ENCODE data around the gene WDR74. TPM values are rescaled to one million over a fixed set of nuclear protein-coding genes. Genes with fewer than 3 reads are reported as not detected.

WDR74 gene
- total and polyA plus RNA-seq, 2 of the 13 experiments (the other 11 are each of a cell fraction or from before 2014, with no cell fraction given) = 77.0 to 83.3 TPM

GRCh38 chr11:62805076-62805892 is 34.1 kb downstream of the WDR74 start, which contains the start of gene NXF1 (continued):
- peak; percentile 59; the same call in 1 of the 2 replicates for TF ChIP-seq HIC2 (CRISPR knock-in tag; IDR thresholded peaks at IDR 0.05; ENCODE audit: low read depth)
- peak; percentile 98 for TF ChIP-seq AGO1 (IDR thresholded peaks at IDR 0.05; ENCODE audit: low read depth, low read length, poor library complexity, severe bottlenecking)
- no peak for TF ChIP-seq ZBTB37 (CRISPR knock-in tag; IDR thresholded peaks at IDR 0.05)
- no peak for TF ChIP-seq THYN1 (CRISPR knock-in tag; IDR thresholded peaks at IDR 0.05; ENCODE audit: borderline replicate concordance, low read depth)
- no peak for TF ChIP-seq ZFP36 (IDR thresholded peaks at IDR 0.05; ENCODE audit: borderline replicate concordance, low read depth, low read length, partially characterized antibody)
- TF ChIP-seq AGO2 (optimal IDR thresholded peaks at IDR 0.05; ENCODE audit: low read depth, low read length) = peak; percentile 99
- TF ChIP-seq ZSCAN29 (CRISPR knock-in tag; conservative IDR thresholded peaks at IDR 0.05) = no peak; the same call in 1 of the 2 replicates
- peak; percentile 87 for TF ChIP-seq CBFB (CRISPR knock-in tag; IDR thresholded peaks at IDR 0.05)
- TF ChIP-seq ZGPAT (CRISPR knock-in tag; IDR thresholded peaks at IDR 0.05) = peak; percentile 94

Measured in HepG2 (cell line).